Brain microvascular endothelial cell (primary cell): Measurements from ENCODE around the gene DENND1C.

Experiments
- DNase-seq: peaks from one replicate; pipeline ENCODE4 v3.0.0-alpha.2; 2020
- H3K27ac ChIP-seq: fragments of 250-450 bp; sonication (Bioruptor Pico); 2 replicates; pipeline ENCODE4 v1.5.1; 2020; ENCODE audit warnings: mild to moderate bottlenecking, moderate library complexity
- H3K27me3 ChIP-seq: fragments of 250-450 bp; sonication (Bioruptor Pico); replicated peaks from 2 replicates; pipeline ENCODE4 v1.5.1; 2020; ENCODE audit warnings: mild to moderate bottlenecking
- H3K36me3 ChIP-seq: fragments of 250-450 bp; sonication (Bioruptor Pico); replicated peaks from 2 replicates; pipeline ENCODE4 v1.5.1; 2020; ENCODE audit warnings: mild to moderate bottlenecking
- H3K4me3 ChIP-seq: 2 replicates; pipeline ENCODE4 v1.5.1; 2011; ENCODE audit warnings: low read depth, mild to moderate bottlenecking, control low read depth, low read length, moderate library complexity
- in situ Hi-C: cut with HindIII; loops from 2 replicates; pipeline ENCODE4 v1.10.0; 2017; ENCODE audit warnings: low sequenced_read_pairs, low pct_ligation_motif_present
- TF ChIP-seq, protein P1 (sequence below): IDR thresholded peaks from 2 replicates; pipeline ENCODE4 v1.5.1; 2011; ENCODE audit warnings: low read depth, mild to moderate bottlenecking, moderate library complexity, low read length, control low read depth, inconsistent platforms; ENCODE audit errors: missing control alignments

DENND1C gene

DNA sequence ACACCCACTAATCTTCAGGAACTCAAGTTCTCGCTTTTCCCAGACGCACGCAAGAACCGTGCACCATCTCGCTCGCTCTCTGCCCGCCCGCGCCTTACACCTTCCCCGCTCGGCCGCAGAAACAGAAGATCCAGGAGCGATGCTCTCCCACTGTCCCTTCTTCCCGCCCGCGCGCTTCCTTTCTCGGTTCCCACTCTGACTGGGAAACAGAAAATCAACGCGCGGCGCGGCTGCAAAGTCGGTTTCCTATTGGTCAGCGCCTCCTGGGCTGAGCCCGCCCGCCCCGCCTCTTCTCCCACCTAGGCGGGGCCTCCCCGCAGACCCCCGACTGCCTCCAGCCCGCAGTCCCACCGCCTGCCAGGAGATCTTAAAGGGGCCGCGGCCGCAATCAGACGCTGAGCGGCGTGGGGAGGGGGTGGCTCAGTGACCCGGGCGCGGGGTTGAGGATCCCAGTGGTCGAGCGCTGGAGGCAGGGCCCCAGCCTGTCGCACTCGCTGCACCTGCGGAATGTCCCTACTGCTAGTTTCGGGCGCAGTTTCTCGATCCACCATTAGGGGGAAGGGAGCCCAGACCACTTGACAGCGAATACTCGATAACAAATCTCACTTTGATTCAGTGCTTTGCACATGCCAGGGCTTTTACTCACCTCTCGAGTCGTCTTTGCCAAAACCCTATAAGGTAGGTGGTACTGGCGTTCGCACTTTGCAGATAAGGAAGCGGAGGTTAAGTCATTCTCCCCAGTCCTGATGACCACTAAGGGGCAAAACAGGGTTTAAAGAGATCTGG, 21.3 kb downstream of the DENND1C start:
- peaks cover 15% of the 10 kb centered on the region for H3K27me3 ChIP-seq
- peak overlapping the region; percentile 66 for H3K4me3 ChIP-seq
- in situ Hi-C loops = no loop called here
- DNase-seq = peak; percentile 99
- no peak overlapping the region for H3K27ac ChIP-seq
- TF ChIP-seq, protein P1, sequence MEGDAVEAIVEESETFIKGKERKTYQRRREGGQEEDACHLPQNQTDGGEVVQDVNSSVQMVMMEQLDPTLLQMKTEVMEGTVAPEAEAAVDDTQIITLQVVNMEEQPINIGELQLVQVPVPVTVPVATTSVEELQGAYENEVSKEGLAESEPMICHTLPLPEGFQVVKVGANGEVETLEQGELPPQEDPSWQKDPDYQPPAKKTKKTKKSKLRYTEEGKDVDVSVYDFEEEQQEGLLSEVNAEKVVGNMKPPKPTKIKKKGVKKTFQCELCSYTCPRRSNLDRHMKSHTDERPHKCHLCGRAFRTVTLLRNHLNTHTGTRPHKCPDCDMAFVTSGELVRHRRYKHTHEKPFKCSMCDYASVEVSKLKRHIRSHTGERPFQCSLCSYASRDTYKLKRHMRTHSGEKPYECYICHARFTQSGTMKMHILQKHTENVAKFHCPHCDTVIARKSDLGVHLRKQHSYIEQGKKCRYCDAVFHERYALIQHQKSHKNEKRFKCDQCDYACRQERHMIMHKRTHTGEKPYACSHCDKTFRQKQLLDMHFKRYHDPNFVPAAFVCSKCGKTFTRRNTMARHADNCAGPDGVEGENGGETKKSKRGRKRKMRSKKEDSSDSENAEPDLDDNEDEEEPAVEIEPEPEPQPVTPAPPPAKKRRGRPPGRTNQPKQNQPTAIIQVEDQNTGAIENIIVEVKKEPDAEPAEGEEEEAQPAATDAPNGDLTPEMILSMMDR = peak; percentile 79
- H3K36me3 ChIP-seq = no peaks in the 10 kb centered on the region

DNA sequence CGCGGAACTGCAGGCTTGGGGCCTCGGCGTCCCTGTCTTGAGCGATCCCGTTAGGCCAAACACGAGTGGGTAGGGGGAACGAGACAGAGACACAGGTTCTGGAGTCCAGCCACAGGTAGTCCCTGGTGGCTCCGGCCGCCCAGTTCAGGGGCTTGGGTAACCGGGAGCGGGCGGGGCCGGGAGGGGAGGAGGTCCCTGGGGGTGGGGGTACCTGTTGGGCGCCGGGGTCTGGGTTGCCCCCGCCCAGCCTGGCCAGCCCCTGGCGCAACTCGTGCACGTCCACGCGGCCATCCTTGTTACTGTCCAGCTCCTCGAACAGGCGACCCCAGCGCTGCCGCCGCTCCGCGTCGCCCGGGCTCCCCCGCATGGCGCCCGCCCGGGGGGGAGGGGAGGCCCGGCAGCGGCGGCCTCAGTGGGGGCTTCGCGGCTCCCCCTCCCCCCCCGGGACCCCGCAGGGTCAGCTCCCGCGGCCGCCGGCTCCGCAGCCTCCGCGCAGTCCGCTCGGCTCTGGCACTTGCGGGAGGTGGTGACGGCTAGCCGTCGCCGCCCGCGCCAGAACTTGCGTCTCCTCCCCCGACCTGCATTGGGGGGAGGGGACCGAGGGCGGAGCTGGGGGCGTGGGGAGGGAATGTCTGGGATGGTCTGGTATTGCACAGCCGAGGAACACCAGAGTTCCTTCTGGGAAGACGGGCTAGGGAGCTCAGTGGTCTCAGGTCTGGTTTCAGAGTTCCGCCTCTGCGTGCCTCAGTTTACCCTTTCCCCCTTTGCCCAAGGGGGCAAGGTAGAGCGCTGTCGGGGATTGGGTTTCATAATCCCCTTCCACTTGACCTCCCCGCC, 22.1 kb downstream of the DENND1C start, which contains the start of gene SLC25A23:
Gene SLC25A23, minus strand, starts transcription at position 531 of the 837 bp plus-strand sequence. Its CDS starts 164 bp downstream, at position 367.
- H3K4me3 ChIP-seq = peak within 1 kb of the TSS; percentile 66
- H3K27me3 ChIP-seq = peaks cover 9% of the 10 kb centered on the region
- in situ Hi-C loops = no loop called here
- TF ChIP-seq, protein P1 = no peak
- peaks cover under 1% of the 10 kb centered on the region for H3K36me3 ChIP-seq
- H3K27ac ChIP-seq = no peak within 1 kb of the TSS
- DNase-seq = peak; percentile 46

DNA sequence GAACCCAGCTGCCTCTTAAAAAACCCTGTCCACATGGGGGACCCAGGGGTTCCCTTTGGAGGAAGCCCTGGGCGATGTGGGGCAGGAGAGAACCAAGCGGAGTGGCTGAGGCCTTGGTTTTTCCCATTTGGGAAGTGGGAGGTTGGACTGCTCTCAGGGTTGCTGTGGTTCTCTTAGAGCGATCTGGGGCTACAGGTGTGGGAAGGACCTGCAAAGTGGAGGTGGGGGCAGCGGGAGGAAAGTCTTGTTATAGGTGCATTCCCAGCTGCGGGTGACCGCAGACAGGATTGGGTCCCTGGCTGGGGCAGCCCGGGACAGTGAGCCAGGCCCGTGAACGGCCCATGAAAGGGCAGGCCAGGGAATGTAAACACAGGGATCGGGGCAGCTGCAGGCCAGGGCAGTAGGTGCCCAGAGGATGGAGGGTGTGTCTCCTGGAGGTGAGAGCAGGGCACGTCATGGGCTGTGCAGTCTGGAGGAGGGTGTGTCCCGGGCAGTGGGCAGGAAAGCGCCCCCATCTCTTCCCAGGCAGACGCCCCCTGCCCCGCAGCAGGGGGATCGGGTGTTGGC, 22.8 kb downstream of the DENND1C start:
- peak overlapping the region; percentile 66 for H3K4me3 ChIP-seq
- H3K27ac ChIP-seq = no peak overlapping the region
- peaks cover 2% of the 10 kb centered on the region for H3K27me3 ChIP-seq
- TF ChIP-seq, protein P1 = no peak
- peaks cover 8% of the 10 kb centered on the region for H3K36me3 ChIP-seq
- DNase-seq = no peak
- in situ Hi-C loops = no loop called here

DNA sequence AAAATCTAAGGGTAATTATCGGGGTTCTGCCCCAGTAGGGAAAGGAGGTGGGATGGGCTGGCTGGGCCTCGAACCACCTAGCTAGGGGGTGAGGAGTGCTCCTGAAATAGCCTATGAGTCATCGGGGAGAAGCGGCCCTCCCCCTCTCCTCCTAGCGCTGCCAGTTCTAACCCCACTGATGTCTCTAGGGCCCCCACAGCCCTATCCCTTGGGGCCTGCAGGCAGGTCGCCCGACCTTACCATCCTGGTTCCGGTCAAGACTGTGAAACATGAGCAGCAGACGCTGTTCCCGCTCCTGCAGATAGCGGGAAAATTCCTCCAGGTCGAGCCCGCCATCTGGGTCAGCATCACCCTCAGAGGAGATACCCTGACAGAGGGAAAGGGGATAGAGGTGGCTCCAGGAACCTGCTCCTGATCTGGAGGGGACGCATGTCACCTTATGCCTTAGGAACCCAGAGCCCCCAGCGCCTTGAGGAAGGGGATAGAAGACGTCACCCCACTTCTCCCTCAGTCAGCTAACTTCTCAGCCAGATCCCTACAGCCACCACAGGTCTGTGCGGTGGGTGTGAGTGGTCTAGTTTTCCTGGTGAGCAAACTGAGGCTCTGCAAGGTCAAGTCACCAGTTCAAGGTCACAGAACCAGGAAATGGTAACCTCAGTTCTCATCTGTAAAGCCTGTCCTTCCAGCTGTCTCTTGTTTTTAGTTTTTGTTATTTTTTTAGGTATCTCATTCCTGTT, 23.5 kb downstream of the DENND1C start:
- no peak overlapping the region for H3K27ac ChIP-seq
- no peak for DNase-seq
- in situ Hi-C loops = no loop called here
- H3K36me3 ChIP-seq = peaks cover 9% of the 10 kb centered on the region
- no peaks in the 10 kb centered on the region for H3K27me3 ChIP-seq
- TF ChIP-seq, protein P1 = no peak
- H3K4me3 ChIP-seq = no peak overlapping the region

DNA sequence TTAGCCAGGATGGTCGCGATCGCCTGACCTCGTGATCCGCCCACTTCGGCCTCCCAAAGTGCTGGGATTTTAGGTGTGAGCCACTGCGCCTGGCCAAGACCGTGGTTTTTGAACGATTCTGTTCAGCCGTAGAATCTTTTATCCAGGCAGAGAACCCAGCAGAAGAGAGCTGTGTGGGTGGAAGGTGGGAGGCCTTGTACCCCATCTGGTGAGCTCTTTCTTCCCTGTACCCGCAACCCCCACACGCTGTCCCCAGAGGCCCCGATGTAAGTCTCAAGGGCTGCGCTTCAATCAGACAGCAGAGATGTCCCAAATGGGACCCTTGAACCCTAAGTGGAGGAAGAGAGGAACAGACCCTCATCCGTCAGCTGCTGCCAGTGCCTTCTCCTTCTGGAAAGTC, 25.7 kb downstream of the DENND1C start:
- H3K4me3 ChIP-seq = no peak overlapping the region
- TF ChIP-seq, protein P1 = no peak
- H3K36me3 ChIP-seq = peaks cover 9% of the 10 kb centered on the region
- H3K27me3 ChIP-seq = no peaks in the 10 kb centered on the region
- DNase-seq = no peak
- no peak overlapping the region for H3K27ac ChIP-seq
- in situ Hi-C loops = no loop called here
